ENCODE data around the gene PDE3A. TPM values are rescaled to one million over a fixed set of nuclear protein-coding genes. Genes with fewer than 3 reads are reported as not detected.
"Not testable (repeated sequence)": the region's sequence is repeated elsewhere in the genome, so short reads cannot be mapped to it uniquely, and the experiment has no call there.

Gene PDE3A
- total RNA-seq: 1.1 TPM
- 2.2 TPM for polyA plus RNA-seq
- long read RNA-seq, donor 1: 0 reads
- long read RNA-seq, donor 2: 0 reads
- long read RNA-seq, donor 3: 0 reads
- long read RNA-seq, donor 4: 0 reads
- long read RNA-seq, donor 5: 0 reads
- long read RNA-seq, donor 6: 0 reads
- long read RNA-seq, donor 7: 0 reads
- long read RNA-seq, donor 8: 0 reads
- long read RNA-seq, donor 9: 0 reads
- long read RNA-seq, donor 10, full-length matches to known transcripts: 1 of 1 reads
- long read RNA-seq, donor 10, partial matches to known transcripts: 0 of 1 reads
- long read RNA-seq, donor 10, other reads (novel, unspliced or antisense): 0 of 1 reads

DNA sequence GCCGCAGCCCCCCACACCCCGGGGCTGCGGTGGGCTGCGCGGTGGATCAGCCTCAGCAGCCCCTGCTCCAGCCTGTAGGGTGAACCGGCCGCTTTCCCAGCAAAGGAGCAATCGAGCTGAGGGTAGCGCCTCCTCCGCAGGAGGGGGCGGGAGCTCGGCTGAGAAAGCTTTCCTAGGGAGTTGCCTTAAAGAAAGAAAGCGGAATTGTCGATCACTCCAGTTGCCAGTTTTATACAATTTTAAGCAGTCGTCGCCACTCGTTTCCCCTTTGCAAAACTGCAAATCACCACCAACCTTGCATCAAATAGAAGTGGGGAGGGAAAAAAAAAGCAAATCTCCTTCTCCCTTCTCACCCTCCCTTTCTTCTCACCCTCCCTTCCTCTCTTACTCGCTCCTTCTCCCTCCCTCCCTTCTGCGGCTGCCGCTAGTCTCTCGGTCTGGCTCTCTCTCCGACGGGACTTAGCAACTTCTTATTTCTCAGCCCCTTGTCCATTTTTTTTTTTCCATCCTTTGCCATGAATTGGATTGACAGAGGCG is at the start of gene PDE3A:
Gene PDE3A, plus strand, starts transcription at position 424 of the 537 bp plus-strand sequence. CDS start 748 bp downstream, outside the sequence.
- H3K4me3 ChIP-seq (ENCODE audit: low read length in 2 of 2): peak within 1 kb of the TSS; percentile 35 to 46
- no peaks in the 10 kb centered on the region for H3K9me3 ChIP-seq (ENCODE audit: control insufficient read depth in 2 of 2, insufficient read depth in 1 of 2, low read length in 1 of 2)
- WGBS: under 1% methylated on average over 24 of the region's 24 CpGs
- peaks cover 0 to 11% of the 10 kb centered on the region in 2 donors for H3K4me1 ChIP-seq (ENCODE audit: control insufficient read depth in 2 of 2, insufficient read depth in 2 of 2, low read length in 2 of 2)
- H3K36me3 ChIP-seq (ENCODE audit: control insufficient read depth in 2 of 2, insufficient read depth in 2 of 2, low read length in 1 of 2): no peaks in the 10 kb centered on the region
- peak in 2 of 9 donors; percentile 9 to 45 for DNase-seq (ENCODE audit: low read depth in 6 of 9, low spot score in 9 of 9)
- H3K27me3 ChIP-seq (ENCODE audit: control insufficient read depth in 2 of 2, insufficient read depth in 1 of 2, low read length in 1 of 2): peaks cover 32 to 47% of the 10 kb centered on the region in 2 donors
- H3K27ac ChIP-seq (ENCODE audit: low read depth in 1 of 2, low read length in 1 of 2): peak within 1 kb of the TSS; percentile 42 to 58

DNA sequence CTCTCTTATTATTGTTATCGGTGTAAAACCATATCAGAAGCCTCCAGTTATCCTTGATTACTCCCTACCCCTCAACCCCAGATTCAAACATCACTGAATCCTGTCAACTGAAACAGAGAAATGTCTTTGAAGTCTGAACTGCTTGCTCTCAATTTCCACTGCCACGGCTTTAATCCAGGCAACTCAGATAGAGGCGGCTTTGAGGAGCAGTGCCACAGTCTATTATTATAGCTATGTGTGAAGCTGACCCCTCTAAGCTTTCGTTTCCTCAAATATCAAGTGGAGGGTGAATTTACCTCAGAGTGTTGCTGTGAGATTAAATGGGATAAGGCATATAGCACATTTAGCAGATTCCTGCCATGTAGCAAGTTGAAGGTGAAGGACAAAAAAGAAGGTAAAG is 49.0 kb upstream of the PDE3A start:
- WGBS: 89% methylated on average over 4 of the region's 4 CpGs
- H3K4me3 ChIP-seq (ENCODE audit: low read length in 2 of 2): no peak overlapping the region
- no peaks in the 10 kb centered on the region for H3K9me3 ChIP-seq (ENCODE audit: control insufficient read depth in 2 of 2, insufficient read depth in 1 of 2, low read length in 1 of 2)
- no peak overlapping the region for H3K27ac ChIP-seq (ENCODE audit: low read depth in 1 of 2, low read length in 1 of 2)
- no peaks in the 10 kb centered on the region for H3K4me1 ChIP-seq (ENCODE audit: control insufficient read depth in 2 of 2, insufficient read depth in 2 of 2, low read length in 2 of 2)
- H3K27me3 ChIP-seq (ENCODE audit: control insufficient read depth in 2 of 2, insufficient read depth in 1 of 2, low read length in 1 of 2): no peaks in the 10 kb centered on the region
- no peak for DNase-seq (ENCODE audit: low read depth in 6 of 9, low spot score in 9 of 9)
- H3K36me3 ChIP-seq (ENCODE audit: control insufficient read depth in 2 of 2, insufficient read depth in 2 of 2, low read length in 1 of 2): no peaks in the 10 kb centered on the region

DNA sequence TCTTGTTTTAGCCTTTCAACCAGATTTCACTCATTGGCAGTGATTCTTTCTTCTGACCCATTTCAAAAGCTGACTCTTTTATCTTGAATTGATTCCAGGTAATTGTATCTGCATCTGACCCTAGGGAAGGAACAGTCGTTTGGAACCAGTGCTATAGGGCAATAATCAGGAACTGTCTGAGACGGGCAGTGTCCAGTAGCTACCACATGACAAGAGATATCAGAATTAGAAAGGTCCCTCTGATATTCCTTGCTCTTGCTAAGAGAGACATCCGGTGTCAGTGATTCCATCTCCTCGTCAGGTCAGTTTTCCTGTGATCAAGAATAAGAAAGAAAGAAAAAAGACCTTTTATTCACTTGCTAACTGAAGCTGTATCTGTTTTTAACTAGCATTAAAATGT is 47.8 kb upstream of the PDE3A start:
- H3K4me1 ChIP-seq (ENCODE audit: control insufficient read depth in 2 of 2, insufficient read depth in 2 of 2, low read length in 2 of 2): no peaks in the 10 kb centered on the region
- no peak for DNase-seq (ENCODE audit: low read depth in 6 of 9, low spot score in 9 of 9)
- no peak overlapping the region for H3K4me3 ChIP-seq (ENCODE audit: low read length in 2 of 2)
- H3K9me3 ChIP-seq (ENCODE audit: control insufficient read depth in 2 of 2, insufficient read depth in 1 of 2, low read length in 1 of 2): no peaks in the 10 kb centered on the region
- H3K27ac ChIP-seq (ENCODE audit: low read depth in 1 of 2, low read length in 1 of 2): no peak overlapping the region
- WGBS: 84% methylated on average over 4 of the region's 4 CpGs
- H3K27me3 ChIP-seq (ENCODE audit: control insufficient read depth in 2 of 2, insufficient read depth in 1 of 2, low read length in 1 of 2): no peaks in the 10 kb centered on the region
- H3K36me3 ChIP-seq (ENCODE audit: control insufficient read depth in 2 of 2, insufficient read depth in 2 of 2, low read length in 1 of 2): no peaks in the 10 kb centered on the region

DNA sequence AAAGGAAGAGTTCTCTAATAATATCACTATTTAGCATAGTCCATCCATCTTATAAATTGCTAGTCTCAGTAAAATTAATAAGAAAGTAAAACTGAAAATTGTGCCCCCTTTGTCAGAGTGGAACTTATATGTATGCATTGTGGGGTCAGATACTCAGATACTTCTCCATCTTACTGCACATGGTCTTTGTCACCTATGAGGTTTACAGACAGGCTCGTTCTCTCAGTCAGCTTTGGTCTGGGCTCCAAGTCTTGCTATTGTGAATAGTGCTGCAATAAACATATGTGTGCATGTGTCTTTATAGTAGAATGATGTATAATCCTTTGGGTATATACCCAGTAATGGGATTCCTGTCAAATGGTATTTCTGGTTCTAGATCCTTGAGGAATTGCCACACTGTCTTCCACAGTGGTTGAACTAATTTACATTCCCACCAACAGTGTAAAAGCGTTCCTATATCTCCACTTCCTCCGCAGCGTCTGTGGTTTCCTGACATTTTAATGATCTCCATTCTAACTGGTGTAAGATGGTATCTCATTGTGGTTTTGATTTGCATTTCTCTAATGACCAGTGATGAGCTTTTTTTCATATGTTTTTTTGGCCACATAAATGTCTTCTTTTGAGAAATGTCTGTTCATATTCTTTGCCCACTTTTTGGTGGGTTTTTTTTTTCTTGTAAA is 37.4 kb upstream of the PDE3A start:
- H3K36me3 ChIP-seq (ENCODE audit: control insufficient read depth in 2 of 2, insufficient read depth in 2 of 2, low read length in 1 of 2); H3K9me3 ChIP-seq (ENCODE audit: control insufficient read depth in 2 of 2, insufficient read depth in 1 of 2, low read length in 1 of 2); H3K4me1 ChIP-seq (ENCODE audit: control insufficient read depth in 2 of 2, insufficient read depth in 2 of 2, low read length in 2 of 2); H3K4me3 ChIP-seq (ENCODE audit: low read length in 2 of 2); H3K27ac ChIP-seq (ENCODE audit: low read depth in 1 of 2, low read length in 1 of 2); H3K27me3 ChIP-seq (ENCODE audit: control insufficient read depth in 2 of 2, insufficient read depth in 1 of 2, low read length in 1 of 2); DNase-seq (ENCODE audit: low read depth in 6 of 9, low spot score in 9 of 9): not testable (repeated sequence)
- WGBS: 5% methylated on average over 4 of the region's 4 CpGs

DNA sequence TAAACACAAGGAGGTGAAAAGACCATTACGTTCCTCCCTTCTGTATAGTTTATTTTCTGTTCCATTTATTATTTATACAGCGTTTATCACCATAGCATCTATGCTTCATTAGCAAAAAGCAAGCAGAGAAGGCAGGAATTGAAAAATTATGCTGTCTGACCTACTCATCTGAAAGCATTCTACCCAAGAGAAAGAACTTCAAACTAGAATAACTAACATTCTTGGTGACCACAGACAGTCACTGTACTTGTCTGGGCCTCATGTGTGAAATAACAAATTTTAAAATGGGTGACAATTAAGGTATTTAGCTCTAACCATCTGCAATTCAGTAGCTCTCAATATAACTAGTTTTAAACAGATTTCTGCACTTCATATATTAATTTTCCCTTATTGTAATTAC is 29.3 kb upstream of the PDE3A start:
- no peaks in the 10 kb centered on the region for H3K4me1 ChIP-seq (ENCODE audit: control insufficient read depth in 2 of 2, insufficient read depth in 2 of 2, low read length in 2 of 2)
- H3K36me3 ChIP-seq (ENCODE audit: control insufficient read depth in 2 of 2, insufficient read depth in 2 of 2, low read length in 1 of 2): no peaks in the 10 kb centered on the region
- WGBS: 94% methylated on average over 2 of the region's 2 CpGs
- H3K27me3 ChIP-seq (ENCODE audit: control insufficient read depth in 2 of 2, insufficient read depth in 1 of 2, low read length in 1 of 2): no peaks in the 10 kb centered on the region
- no peak overlapping the region for H3K27ac ChIP-seq (ENCODE audit: low read depth in 1 of 2, low read length in 1 of 2)
- H3K4me3 ChIP-seq (ENCODE audit: low read length in 2 of 2): no peak overlapping the region
- H3K9me3 ChIP-seq (ENCODE audit: control insufficient read depth in 2 of 2, insufficient read depth in 1 of 2, low read length in 1 of 2): peaks cover 0 to 5% of the 10 kb centered on the region in 2 donors
- no peak for DNase-seq (ENCODE audit: low read depth in 6 of 9, low spot score in 9 of 9)

DNA sequence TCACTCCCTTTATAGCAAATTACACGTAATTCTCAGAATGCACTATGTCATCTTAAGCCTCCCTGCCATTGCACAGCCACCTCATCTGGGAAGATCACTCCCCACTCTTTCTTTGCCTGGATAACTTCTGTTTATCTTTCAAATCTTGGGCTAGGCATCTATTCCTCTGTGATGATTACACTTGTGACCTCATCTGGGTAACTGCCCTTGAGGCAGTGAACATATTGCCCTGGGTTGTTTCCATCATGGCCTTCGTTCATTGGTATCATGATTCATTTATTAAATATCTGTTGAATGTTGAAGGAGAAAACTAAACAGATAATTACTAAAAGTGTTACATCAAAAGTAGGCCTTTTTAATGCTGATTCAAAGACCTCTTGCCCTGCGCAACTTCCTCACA is 26.2 kb upstream of the PDE3A start:
- H3K4me3 ChIP-seq (ENCODE audit: low read length in 2 of 2): no peak overlapping the region
- H3K4me1 ChIP-seq (ENCODE audit: control insufficient read depth in 2 of 2, insufficient read depth in 2 of 2, low read length in 2 of 2): no peaks in the 10 kb centered on the region
- no peaks in the 10 kb centered on the region for H3K27me3 ChIP-seq (ENCODE audit: control insufficient read depth in 2 of 2, insufficient read depth in 1 of 2, low read length in 1 of 2)
- H3K36me3 ChIP-seq (ENCODE audit: control insufficient read depth in 2 of 2, insufficient read depth in 2 of 2, low read length in 1 of 2): no peaks in the 10 kb centered on the region
- H3K9me3 ChIP-seq (ENCODE audit: control insufficient read depth in 2 of 2, insufficient read depth in 1 of 2, low read length in 1 of 2): no peaks in the 10 kb centered on the region
- 96% methylated on average over 3 of the region's 3 CpGs for WGBS
- DNase-seq (ENCODE audit: low read depth in 6 of 9, low spot score in 9 of 9): no peak
- H3K27ac ChIP-seq (ENCODE audit: low read depth in 1 of 2, low read length in 1 of 2): no peak overlapping the region

GRCh38 chr12:20345866-20346265 is 22.5 kb upstream of the PDE3A start:
- H3K9me3 ChIP-seq (ENCODE audit: control insufficient read depth in 2 of 2, insufficient read depth in 1 of 2, low read length in 1 of 2): no peaks in the 10 kb centered on the region
- WGBS: 71% methylated on average over 3 of the region's 3 CpGs
- no peaks in the 10 kb centered on the region for H3K36me3 ChIP-seq (ENCODE audit: control insufficient read depth in 2 of 2, insufficient read depth in 2 of 2, low read length in 1 of 2)
- no peak overlapping the region for H3K4me3 ChIP-seq (ENCODE audit: low read length in 2 of 2)
- H3K27me3 ChIP-seq (ENCODE audit: control insufficient read depth in 2 of 2, insufficient read depth in 1 of 2, low read length in 1 of 2): no peaks in the 10 kb centered on the region
- no peaks in the 10 kb centered on the region for H3K4me1 ChIP-seq (ENCODE audit: control insufficient read depth in 2 of 2, insufficient read depth in 2 of 2, low read length in 2 of 2)
- H3K27ac ChIP-seq (ENCODE audit: low read depth in 1 of 2, low read length in 1 of 2): no peak overlapping the region
- DNase-seq (ENCODE audit: low read depth in 6 of 9, low spot score in 9 of 9): no peak

- Histone ChIP-seq H3K9me3 (ENCODE audit: control insufficient read depth in 2 of 2, insufficient read depth in 1 of 2, low read length in 1 of 2) (no peaks in the 10 kb centered on the region), H3K36me3 (ENCODE audit: control insufficient read depth in 2 of 2, insufficient read depth in 2 of 2, low read length in 1 of 2) (no peaks in the 10 kb centered on the region), H3K27me3 (ENCODE audit: control insufficient read depth in 2 of 2, insufficient read depth in 1 of 2, low read length in 1 of 2) (no peaks in the 10 kb centered on the region), H3K4me1 (ENCODE audit: control insufficient read depth in 2 of 2, insufficient read depth in 2 of 2, low read length in 2 of 2) (no peaks in the 10 kb centered on the region), H3K27ac (ENCODE audit: low read depth in 1 of 2, low read length in 1 of 2) (no peak overlapping the region), H3K4me3 (ENCODE audit: low read length in 2 of 2) (no peak overlapping the region)
- no peak for DNase-seq (ENCODE audit: low read depth in 6 of 9, low spot score in 9 of 9)
Observed at GRCh38 chr12:20350026-20350425, 18.3 kb upstream of the PDE3A start.

GRCh38 chr12:20350495-20350894 is 17.8 kb upstream of the PDE3A start:
- Histone ChIP-seq H3K27ac (ENCODE audit: low read depth in 1 of 2, low read length in 1 of 2) (no peak overlapping the region), H3K27me3 (ENCODE audit: control insufficient read depth in 2 of 2, insufficient read depth in 1 of 2, low read length in 1 of 2) (no peaks in the 10 kb centered on the region), H3K4me1 (ENCODE audit: control insufficient read depth in 2 of 2, insufficient read depth in 2 of 2, low read length in 2 of 2) (no peaks in the 10 kb centered on the region), H3K36me3 (ENCODE audit: control insufficient read depth in 2 of 2, insufficient read depth in 2 of 2, low read length in 1 of 2) (no peaks in the 10 kb centered on the region), H3K9me3 (ENCODE audit: control insufficient read depth in 2 of 2, insufficient read depth in 1 of 2, low read length in 1 of 2) (no peaks in the 10 kb centered on the region), H3K4me3 (ENCODE audit: low read length in 2 of 2) (no peak overlapping the region)
- no peak for DNase-seq (ENCODE audit: low read depth in 6 of 9, low spot score in 9 of 9)
- WGBS: 90% methylated on average over 5 of the region's 5 CpGs

Data from thymus (tissue), 14 donors.